Uterus (tissue), 4 donors: ENCODE data around the gene HCN2. TPM values are rescaled to one million over a fixed set of nuclear protein-coding genes. Genes with fewer than 3 reads are reported as not detected.

Experiments used
- DNase-seq, 2 donors: peaks; one replicate each; pipeline ENCODE4 v3.0.0-alpha.2; 2019 to 2020
- H3K27ac ChIP-seq, 2 donors: fragments of 200-600 bp; sonication (generic); 1 replicate in 1 of 2; 2 replicates in 1 of 2; pipeline ENCODE4 v1.5.1; 2016 to 2018
- H3K27me3 ChIP-seq, 2 donors: fragments of 200-600 bp; sonication (generic); one replicate each; pipeline ENCODE4 v1.5.1; 2018 to 2019; ENCODE audit warnings: control low read depth in 1 of 2
- H3K36me3 ChIP-seq, 2 donors: fragments of 200-600 bp; sonication (generic); one replicate each; pipeline ENCODE4 v1.5.1; 2019; ENCODE audit warnings: control low read depth in 1 of 2
- H3K4me1 ChIP-seq, 2 donors: fragments of 200-600 bp; sonication (generic); one replicate each; pipeline ENCODE4 v1.5.1; 2018 to 2019; ENCODE audit warnings: control low read depth in 1 of 2
- H3K4me3 ChIP-seq, 2 donors: fragments of 200-600 bp; sonication (generic); 1 replicate in 1 of 2; 2 replicates in 1 of 2; pipeline ENCODE4 v1.5.1; 2018 to 2019; ENCODE audit warnings: mild to moderate bottlenecking in 1 of 2
- H3K9me3 ChIP-seq, 2 donors: fragments of 200-600 bp; sonication (generic); one replicate each; pipeline ENCODE4 v1.5.1; 2019; ENCODE audit warnings: control low read depth in 1 of 2
- POLR2A ChIP-seq, 2 donors: fragments of 450-650 bp; IDR thresholded peaks; one replicate each; pipeline ENCODE4 v1.6.1; 2016; ENCODE audit warnings: antibody characterized with exemption in 2 of 2, mild to moderate bottlenecking in 1 of 2, moderate library complexity in 1 of 2
- intact Hi-C: fragments of 100-400 bp; cut with DNase I; formaldehyde crosslinking; loops from one replicate; pipeline ENCODE4 v1.15.1; 2023; ENCODE audit warnings: low total_unique reads
- total RNA-seq, 4 donors: library from RNA; depleted of rRNA in 3 of 4; stranded (reverse); fragments of >200 nt in 3 of 4; gene quantifications; one replicate each; pipeline versions ENCODE4 v1.1.0 to v1.2.4, GENCODE V29; 2014 to 2023
- TF ChIP-seq, protein P1 (sequence below), 4 experiments: fragments of 200-600 bp in 2 of 4; fragments of 450-650 bp in 2 of 4; sonication (generic) in 2 of 4; IDR thresholded peaks; one replicate each; pipeline ENCODE4 v1.5.1; 2016 to 2019; ENCODE audit warnings: antibody characterized with exemption in 4 of 4, mild to moderate bottlenecking in 2 of 4, moderate library complexity in 1 of 4
- donor health status: DM: yes; HTN: yes; CAD: no.

The HCN2 gene
- total RNA-seq, 4 donors from 2014 or later: 0.83 TPM; not detected in 3

DNA sequence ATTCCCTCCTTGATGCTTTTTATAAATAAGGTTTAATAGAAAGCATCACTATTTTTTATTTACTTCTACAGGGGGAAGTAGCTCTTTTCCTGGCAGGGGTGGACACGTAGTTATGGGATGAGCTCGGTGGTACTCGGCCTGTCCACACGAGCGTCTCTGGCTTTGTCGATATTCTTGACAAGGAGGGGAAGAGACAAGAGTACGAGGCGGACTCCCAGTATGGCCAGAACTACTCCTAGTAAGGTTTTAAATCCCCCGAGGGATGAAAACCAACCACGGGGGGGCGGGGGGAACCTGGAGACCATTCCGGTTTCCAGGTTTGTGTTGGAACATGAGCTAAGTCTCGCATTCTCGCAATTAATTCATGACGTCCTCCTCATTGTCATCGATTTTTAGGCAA, 22.8 kb upstream of the HCN2 start:
- peak overlapping the region; percentile 77 to 90 for H3K27ac ChIP-seq
- no peaks in the 10 kb centered on the region for H3K27me3 ChIP-seq
- peak overlapping the region; percentile 14 to 27 for H3K4me3 ChIP-seq
- peak in 1 of 2 donors; percentile 43 for DNase-seq
- H3K4me1 ChIP-seq: peaks cover 0 to 4% of the 10 kb centered on the region in 2 donors
- TF ChIP-seq POLR2A (IDR thresholded peaks at IDR 0.05): no peak
- TF ChIP-seq, protein P1, sequence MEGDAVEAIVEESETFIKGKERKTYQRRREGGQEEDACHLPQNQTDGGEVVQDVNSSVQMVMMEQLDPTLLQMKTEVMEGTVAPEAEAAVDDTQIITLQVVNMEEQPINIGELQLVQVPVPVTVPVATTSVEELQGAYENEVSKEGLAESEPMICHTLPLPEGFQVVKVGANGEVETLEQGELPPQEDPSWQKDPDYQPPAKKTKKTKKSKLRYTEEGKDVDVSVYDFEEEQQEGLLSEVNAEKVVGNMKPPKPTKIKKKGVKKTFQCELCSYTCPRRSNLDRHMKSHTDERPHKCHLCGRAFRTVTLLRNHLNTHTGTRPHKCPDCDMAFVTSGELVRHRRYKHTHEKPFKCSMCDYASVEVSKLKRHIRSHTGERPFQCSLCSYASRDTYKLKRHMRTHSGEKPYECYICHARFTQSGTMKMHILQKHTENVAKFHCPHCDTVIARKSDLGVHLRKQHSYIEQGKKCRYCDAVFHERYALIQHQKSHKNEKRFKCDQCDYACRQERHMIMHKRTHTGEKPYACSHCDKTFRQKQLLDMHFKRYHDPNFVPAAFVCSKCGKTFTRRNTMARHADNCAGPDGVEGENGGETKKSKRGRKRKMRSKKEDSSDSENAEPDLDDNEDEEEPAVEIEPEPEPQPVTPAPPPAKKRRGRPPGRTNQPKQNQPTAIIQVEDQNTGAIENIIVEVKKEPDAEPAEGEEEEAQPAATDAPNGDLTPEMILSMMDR (IDR thresholded peaks at IDR 0.05): no peak
- no peaks in the 10 kb centered on the region for H3K9me3 ChIP-seq
- intact Hi-C loops: no loop called here
- no peaks in the 10 kb centered on the region for H3K36me3 ChIP-seq

DNA sequence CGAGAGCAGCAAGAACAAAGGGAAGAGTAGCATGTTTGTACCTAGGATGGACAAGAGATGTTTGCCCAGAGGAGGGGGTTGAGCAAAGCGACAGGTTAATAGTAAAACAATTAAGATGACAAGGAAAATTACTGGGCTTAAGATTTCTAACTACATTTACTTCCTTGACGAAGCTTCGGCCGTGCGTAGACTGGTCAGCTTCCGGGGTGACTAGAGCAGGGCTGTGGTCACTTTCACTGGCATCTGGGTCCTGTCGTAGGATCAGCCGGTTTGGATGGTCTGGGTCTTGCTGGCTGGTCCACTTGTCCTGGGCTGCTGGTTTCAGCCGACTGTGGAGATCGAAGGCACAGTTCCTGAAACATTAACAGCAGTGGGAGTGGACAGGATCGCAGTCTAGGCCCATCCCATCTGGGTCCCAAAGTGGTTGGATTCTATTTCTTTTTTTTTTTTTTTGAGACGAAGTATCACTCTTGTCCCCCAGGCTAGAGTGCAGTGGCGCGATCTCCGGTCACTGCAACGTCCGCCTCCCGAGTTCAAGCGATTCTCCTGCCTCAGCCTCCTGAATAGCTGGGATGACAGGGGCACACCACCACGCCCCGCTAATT, 22.3 kb upstream of the HCN2 start:
- Histone ChIP-seq H3K27ac (peak overlapping the region; percentile 77 to 90), H3K9me3 (no peaks in the 10 kb centered on the region), H3K4me1 (peaks cover 0 to 4% of the 10 kb centered on the region in 2 donors), H3K36me3 (no peaks in the 10 kb centered on the region), H3K27me3 (no peaks in the 10 kb centered on the region), H3K4me3 (peak overlapping the region; percentile 14 to 27)
- no peak for DNase-seq
- intact Hi-C loops: no loop called here
- TF ChIP-seq POLR2A (IDR thresholded peaks at IDR 0.05): no peak
- TF ChIP-seq, protein P1 (IDR thresholded peaks at IDR 0.05): no peak

DNA sequence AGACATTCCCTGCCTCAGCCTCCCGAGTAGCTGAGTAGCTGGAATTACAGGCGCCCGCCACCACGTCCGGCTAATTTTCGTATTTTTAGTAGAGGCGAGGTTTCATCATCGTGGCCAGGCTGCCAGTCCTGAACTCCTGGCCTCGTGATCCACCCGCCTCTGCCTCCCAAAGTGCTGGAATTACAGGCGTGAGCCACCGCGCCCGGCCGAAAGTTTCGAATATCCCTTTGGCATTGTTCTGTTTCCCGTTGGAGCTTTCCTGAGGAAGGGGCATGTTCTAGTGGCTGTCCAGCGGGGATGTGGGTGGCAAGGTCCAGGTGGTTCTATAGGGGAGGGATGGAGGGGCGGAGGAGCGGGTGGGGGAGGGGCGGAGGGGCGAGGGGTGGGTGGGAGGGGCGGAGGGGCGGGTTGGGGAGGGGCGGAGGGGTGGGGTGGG, 19.4 kb upstream of the HCN2 start:
- intact Hi-C loops: no loop called here
- no peaks in the 10 kb centered on the region for H3K9me3 ChIP-seq
- no peak for DNase-seq
- no peaks in the 10 kb centered on the region for H3K27me3 ChIP-seq
- TF ChIP-seq, protein P1 (IDR thresholded peaks at IDR 0.05): no peak
- TF ChIP-seq POLR2A (IDR thresholded peaks at IDR 0.05): no peak
- no peak overlapping the region for H3K27ac ChIP-seq
- no peak overlapping the region for H3K4me3 ChIP-seq
- peaks cover 0 to 20% of the 10 kb centered on the region in 2 donors for H3K4me1 ChIP-seq
- H3K36me3 ChIP-seq: no peaks in the 10 kb centered on the region

DNA sequence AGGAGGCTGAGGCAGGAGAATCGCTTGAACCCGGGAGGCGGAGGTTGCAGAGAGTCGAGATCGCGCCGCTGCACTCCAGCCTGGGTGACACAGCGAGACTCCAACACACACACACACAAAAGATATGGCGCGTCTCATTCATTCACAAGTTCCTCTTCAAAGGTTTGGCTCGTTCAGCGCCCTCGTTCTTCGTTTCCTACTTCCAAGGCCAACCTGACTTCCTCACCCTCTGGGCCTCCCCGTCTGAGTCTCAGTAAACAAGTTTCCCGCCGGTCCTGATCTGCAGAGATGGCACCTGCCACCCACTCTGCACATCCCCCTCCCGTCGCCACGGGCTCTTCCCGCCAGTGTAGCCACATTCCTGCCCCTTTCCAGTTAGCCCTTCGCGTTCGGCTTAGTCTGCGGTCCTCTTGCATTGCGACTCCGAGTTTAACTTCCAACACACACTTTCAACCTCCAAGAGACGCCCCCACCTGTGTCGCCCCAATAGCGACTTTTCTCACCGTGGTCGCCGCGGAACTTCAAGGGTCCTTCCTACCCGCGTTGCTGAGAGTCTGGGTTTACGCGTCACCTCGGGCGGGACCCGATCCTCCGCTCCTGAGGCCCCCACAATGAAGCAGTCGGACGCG, 18.6 kb upstream of the HCN2 start:
- intact Hi-C loops: no loop called here
- Histone ChIP-seq H3K4me3 (peak overlapping the region; percentile 46 to 48), H3K27me3 (no peaks in the 10 kb centered on the region), H3K9me3 (no peaks in the 10 kb centered on the region), H3K4me1 (peaks cover 0 to 23% of the 10 kb centered on the region in 2 donors), H3K27ac (peak overlapping the region; percentile 83 to 87), H3K36me3 (no peaks in the 10 kb centered on the region)
- DNase-seq: peak in 1 of 2 donors; percentile 37
- TF ChIP-seq, protein P1 (IDR thresholded peaks at IDR 0.05): no peak
- TF ChIP-seq POLR2A (IDR thresholded peaks at IDR 0.05): no peak

DNA sequence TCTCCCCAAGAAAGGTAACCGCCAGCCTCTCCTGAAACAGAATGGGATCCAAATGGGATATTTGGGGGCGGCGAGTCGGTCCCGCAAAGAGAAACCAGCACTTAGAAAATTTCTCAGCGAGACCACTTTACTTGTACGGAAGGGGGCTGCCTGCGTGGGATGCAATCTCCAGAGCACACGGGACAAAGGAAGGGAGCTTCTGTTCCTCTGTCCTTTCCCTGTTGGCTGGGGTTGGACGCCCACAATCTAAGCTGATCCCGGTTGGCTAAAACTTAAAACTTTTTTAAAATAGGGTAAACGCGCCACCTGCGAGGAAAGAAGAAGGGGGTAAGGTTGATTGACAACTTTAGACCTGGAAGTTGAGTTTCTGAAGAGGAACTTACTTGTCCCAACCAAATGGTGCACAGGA, 18.1 kb upstream of the HCN2 start:
- Histone ChIP-seq H3K36me3 (no peaks in the 10 kb centered on the region), H3K27ac (peak overlapping the region; percentile 83 to 87), H3K4me3 (peak overlapping the region; percentile 46 to 48), H3K9me3 (no peaks in the 10 kb centered on the region), H3K27me3 (no peaks in the 10 kb centered on the region), H3K4me1 (peaks cover 0 to 25% of the 10 kb centered on the region in 2 donors)
- DNase-seq: no peak
- TF ChIP-seq POLR2A (IDR thresholded peaks at IDR 0.05): no peak
- TF ChIP-seq, protein P1 (IDR thresholded peaks at IDR 0.05): no peak
- intact Hi-C loops: no loop called here
